Suprapubic skin (tissue), 3 donors: ENCODE measurements around the gene NLRP5.

ENCODE experiments used
- POLR2A ChIP-seq, 2 donors: fragments of 450-650 bp; IDR thresholded peaks; one replicate each; pipeline ENCODE4 v1.6.1; 2017; ENCODE audit warnings: antibody characterized with exemption in 2 of 2, mild to moderate bottlenecking in 2 of 2, moderate library complexity in 2 of 2
- TF ChIP-seq, protein P1 (sequence below), 2 donors: fragments of 200-600 bp in 1 of 2; fragments of 450-650 bp in 1 of 2; sonication (generic) in 1 of 2; IDR thresholded peaks; one replicate each; pipeline ENCODE4 v1.5.1; 2016 to 2019; ENCODE audit warnings: antibody characterized with exemption in 2 of 2, mild to moderate bottlenecking in 1 of 2, moderate library complexity in 1 of 2

- TF ChIP-seq POLR2A (IDR thresholded peaks at IDR 0.05): no peak
- TF ChIP-seq, protein P1, sequence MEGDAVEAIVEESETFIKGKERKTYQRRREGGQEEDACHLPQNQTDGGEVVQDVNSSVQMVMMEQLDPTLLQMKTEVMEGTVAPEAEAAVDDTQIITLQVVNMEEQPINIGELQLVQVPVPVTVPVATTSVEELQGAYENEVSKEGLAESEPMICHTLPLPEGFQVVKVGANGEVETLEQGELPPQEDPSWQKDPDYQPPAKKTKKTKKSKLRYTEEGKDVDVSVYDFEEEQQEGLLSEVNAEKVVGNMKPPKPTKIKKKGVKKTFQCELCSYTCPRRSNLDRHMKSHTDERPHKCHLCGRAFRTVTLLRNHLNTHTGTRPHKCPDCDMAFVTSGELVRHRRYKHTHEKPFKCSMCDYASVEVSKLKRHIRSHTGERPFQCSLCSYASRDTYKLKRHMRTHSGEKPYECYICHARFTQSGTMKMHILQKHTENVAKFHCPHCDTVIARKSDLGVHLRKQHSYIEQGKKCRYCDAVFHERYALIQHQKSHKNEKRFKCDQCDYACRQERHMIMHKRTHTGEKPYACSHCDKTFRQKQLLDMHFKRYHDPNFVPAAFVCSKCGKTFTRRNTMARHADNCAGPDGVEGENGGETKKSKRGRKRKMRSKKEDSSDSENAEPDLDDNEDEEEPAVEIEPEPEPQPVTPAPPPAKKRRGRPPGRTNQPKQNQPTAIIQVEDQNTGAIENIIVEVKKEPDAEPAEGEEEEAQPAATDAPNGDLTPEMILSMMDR (IDR thresholded peaks at IDR 0.05): no peak
Measured at GRCh38 chr19:55980415-55980814, 6.2 kb upstream of the NLRP5 start.
